HepG2 (cell line): ENCODE data around the gene ABHD17A. TPM values are rescaled to one million over a fixed set of nuclear protein-coding genes. Genes with fewer than 3 reads are reported as not detected.

Experiments
- ATAC-seq: fragments of 200-7000 bp; cut with Tn5 transposase; 3 replicates; pipeline ENCODE4 v1.9.1; 2020; ENCODE audit warnings: mild to moderate bottlenecking, moderate library complexity
- BruUV-seq: library from RNA; stranded (reverse); fragments of 400-500 nt; replicated peaks from 2 replicates; lab custom pipeline; 2021; lab: Mats Ljungman, UMichigan
- CTCF ChIA-PET: fragments of 300-600 bp; formaldehyde crosslinking; extraction: SDS; loops from one replicate; lab custom pipeline; 2021; ENCODE audit warnings: low total read pairs, inconsistent platforms, low intra/inter-chr PET ratio; lab: Yijun Ruan, JAX
- POLR2A ChIA-PET: fragments of 350-600 bp; sonication (Branson Sonifier 250); formaldehyde crosslinking; loops from one replicate; lab custom pipeline; 2020; ENCODE audit warnings: antibody characterized with exemption, inconsistent platforms; lab: Yijun Ruan, JAX
- DNase-seq: peaks from one replicate; pipeline ENCODE4 v3.0.0-alpha.2; 2015; ENCODE audit warnings: low spot score
- FAIRE-seq: peaks from 3 replicates; lab custom pipeline; 2011; peaks lifted over from hg19 to GRCh38; lab: Jason Lieb, UNC
- H2AFZ ChIP-seq: one replicate; pipeline ENCODE4 v1.6.1; 2011; ENCODE audit warnings: low read length, inconsistent platforms
- H3K27ac ChIP-seq: fragments of 300-600 bp; 3 replicates; pipeline ENCODE4 v1.8.0; 2011; ENCODE audit warnings: mixed run types, mild to moderate bottlenecking, mixed read lengths, low read length, inconsistent platforms; ENCODE audit not compliant: insufficient read depth; ENCODE audit errors: extremely low read length
- H3K27me3 ChIP-seq, 2 experiments: fragments of 200-600 bp in 1 of 2; 2 replicates in 1 of 2; 3 replicates in 1 of 2; pipeline versions ENCODE4 v1.6.0 to v1.8.0; 2011; ENCODE audit warnings: low read length in 2 of 2, mild to moderate bottlenecking in 2 of 2, moderate library complexity in 2 of 2, inconsistent platforms in 1 of 2; ENCODE audit not compliant: insufficient read depth in 2 of 2, control insufficient read depth in 1 of 2
- H3K36me3 ChIP-seq, 2 experiments: fragments of 200-600 bp in 1 of 2; replicated peaks in 1 of 2; 2 replicates in 1 of 2; 3 replicates in 1 of 2; pipeline versions ENCODE4 v1.5.1 to v1.8.0; 2011; ENCODE audit warnings: low read length in 2 of 2, inconsistent platforms in 1 of 2; ENCODE audit not compliant: insufficient read depth in 2 of 2, control insufficient read depth in 1 of 2
- H3K4me1 ChIP-seq: 2 replicates; pipeline ENCODE4 v1.5.1; 2012; ENCODE audit warnings: low read length, inconsistent platforms; ENCODE audit not compliant: insufficient read depth
- H3K4me2 ChIP-seq: 2 replicates; pipeline ENCODE4 v1.6.0; 2011; ENCODE audit warnings: low read depth, low read length, inconsistent platforms
- H3K4me3 ChIP-seq, 3 experiments: fragments of 200-600 bp in 1 of 3; sonication (generic), shearing (Covaris generic) in 1 of 3; replicated peaks in 1 of 3; 2 replicates each; pipeline ENCODE4 v1.5.1; 2011 to 2016; ENCODE audit warnings: low read length in 3 of 3, inconsistent platforms in 2 of 3, low read depth in 2 of 3, mild to moderate bottlenecking in 2 of 3, control low read depth in 1 of 3, mixed read lengths in 1 of 3; ENCODE audit not compliant: insufficient read depth in 1 of 3
- H3K79me2 ChIP-seq: one replicate; pipeline ENCODE4 v1.6.1; 2011; ENCODE audit warnings: low read length, inconsistent platforms; ENCODE audit not compliant: insufficient read depth
- H3K9ac ChIP-seq: 2 replicates; pipeline ENCODE4 v1.6.0; 2011; ENCODE audit warnings: mild to moderate bottlenecking, low read depth, low read length, inconsistent platforms; ENCODE audit not compliant: insufficient read depth
- H3K9me3 ChIP-seq: 2 replicates; pipeline ENCODE4 v1.5.1; 2012; ENCODE audit warnings: mild to moderate bottlenecking, low read length
- H4K20me1 ChIP-seq: 2 replicates; pipeline ENCODE4 v1.6.0; 2011; ENCODE audit warnings: inconsistent platforms, mild to moderate bottlenecking, low read length, moderate library complexity; ENCODE audit not compliant: insufficient read depth
- ARHGAP35 ChIP-seq: sonication (generic); formaldehyde crosslinking; IDR thresholded peaks from 2 replicates; pipeline ENCODE4 v1.9.0; 2022; ENCODE audit warnings: mild to moderate bottlenecking, inconsistent platforms, moderate library complexity, missing genetic modification reagents, borderline replicate concordance
- CHD4 ChIP-seq: fragments of 200-600 bp; sonication (generic); IDR thresholded peaks from 2 replicates; pipeline ENCODE4 v1.7.0; 2017; ENCODE audit warnings: mild to moderate bottlenecking, low read length, borderline replicate concordance
- ELF4 ChIP-seq: sonication (generic); formaldehyde crosslinking; IDR thresholded peaks from 2 replicates; pipeline ENCODE4 v1.5.0; 2020; ENCODE audit warnings: missing genetic modification reagents, mild to moderate bottlenecking, moderate library complexity, borderline replicate concordance
- FOXP4 ChIP-seq: sonication (generic); formaldehyde crosslinking; IDR thresholded peaks from 2 replicates; pipeline ENCODE4 v1.4.0; 2020; ENCODE audit warnings: missing genetic modification reagents
- HOXD1 ChIP-seq: sonication (generic); formaldehyde crosslinking; IDR thresholded peaks from 2 replicates; pipeline ENCODE4 v1.5.0; 2020; ENCODE audit warnings: missing genetic modification reagents
- KDM2A ChIP-seq: sonication (generic); formaldehyde crosslinking; IDR thresholded peaks from 2 replicates; pipeline ENCODE4 v1.4.0; 2020; ENCODE audit warnings: low read depth, missing genetic modification reagents, borderline replicate concordance
- MTA3 ChIP-seq: sonication (generic); formaldehyde crosslinking; IDR thresholded peaks from 2 replicates; pipeline ENCODE4 v1.4.0; 2020; ENCODE audit warnings: missing genetic modification reagents
- PRPF4 ChIP-seq: fragments of 200-400 bp; formaldehyde crosslinking; IDR thresholded peaks from 2 replicates; pipeline ENCODE4 v1.6.1; 2016; ENCODE audit warnings: low read length, low read depth; ENCODE audit not compliant: poor library complexity, severe bottlenecking
- REXO4 ChIP-seq: sonication (generic); formaldehyde crosslinking; IDR thresholded peaks from 2 replicates; pipeline ENCODE4 v1.8.0; 2022; ENCODE audit warnings: missing genetic modification reagents, mild to moderate bottlenecking, borderline replicate concordance
- TBX2 ChIP-seq: sonication (generic); formaldehyde crosslinking; IDR thresholded peaks from 2 replicates; pipeline ENCODE4 v1.5.0; 2020; ENCODE audit warnings: missing genetic modification reagents, mild to moderate bottlenecking, borderline replicate concordance
- ZFP91 ChIP-seq: sonication (generic); formaldehyde crosslinking; IDR thresholded peaks from 2 replicates; pipeline ENCODE4 v1.9.0; 2022; ENCODE audit warnings: missing genetic modification reagents, mild to moderate bottlenecking, borderline replicate concordance
- ZNF136 ChIP-seq: sonication (generic); formaldehyde crosslinking; IDR thresholded peaks from 2 replicates; pipeline ENCODE4 v1.8.1; 2022; ENCODE audit warnings: low read depth, mild to moderate bottlenecking, moderate library complexity, missing genetic modification reagents
- ZNF367 ChIP-seq: sonication (generic); formaldehyde crosslinking; IDR thresholded peaks from 2 replicates; pipeline ENCODE4 v1.4.0; 2020; ENCODE audit warnings: missing genetic modification reagents, borderline replicate concordance
- ZNF547 ChIP-seq: sonication (generic); formaldehyde crosslinking; IDR thresholded peaks from 2 replicates; pipeline ENCODE4 v1.5.1; 2020; ENCODE audit warnings: mild to moderate bottlenecking, missing genetic modification reagents
- ZNF558 ChIP-seq: sonication (generic); formaldehyde crosslinking; IDR thresholded peaks from 2 replicates; pipeline ENCODE4 v1.9.0; 2022; ENCODE audit warnings: mild to moderate bottlenecking, missing genetic modification reagents, borderline replicate concordance
- WGBS: methylation state at CpG from one replicate; pipeline ENCODE4 v1.1.6; 2017; ENCODE audit warnings: low lambda C conversion rate; 5-methylcytosine and 5-hydroxymethylcytosine counted together
- in situ Hi-C: cut with HindIII; loops from 2 replicates; pipeline ENCODE4 v1.10.0; 2017; ENCODE audit warnings: low pct_unique_long_range_greater_than_20kb; ENCODE audit not compliant: extremely low pct_ligation_motif_present
- intact Hi-C: fragments of 100-400 bp; cut with micrococcal nuclease; formaldehyde crosslinking; loops from one replicate; pipeline ENCODE4 v1.10.0; 2022; ENCODE audit not compliant: unreplicated experiment
- polyA plus RNA-seq, 8 experiments: library from polyadenylated mRNA; depleted of rRNA in 3 of 8; stranded (reverse) in 7 of 8; unstranded in 1 of 8; fragments of >200 nt; fragmentation: Illumina TruSeq in 4 of 8; extraction: Trizol in 4 of 8; gene quantifications; 2 replicates each; pipeline versions ENCODE4 v1.2.1 to v1.2.3, GENCODE V29; 2011 to 2016; ENCODE audit warnings: low read depth in 4 of 8, missing spikeins in 1 of 8, mixed read lengths in 1 of 8; ENCODE audit not compliant: insufficient read depth in 1 of 8
- total RNA-seq, 5 experiments: library from RNA; depleted of rRNA; stranded (reverse); fragments of >200 nt; fragmentation: Illumina TruSeq; extraction: Trizol; gene quantifications; 2 replicates each; pipeline ENCODE4 v1.2.3, GENCODE V29; 2016; ENCODE audit warnings: low read depth in 1 of 5
- TF ChIP-seq, protein P1 (sequence below): sonication (generic); formaldehyde crosslinking; IDR thresholded peaks from 2 replicates; pipeline ENCODE4 v1.4.0; 2020; ENCODE audit warnings: mild to moderate bottlenecking, missing genetic modification reagents

Gene ABHD17A
- total and polyA plus RNA-seq, 2 of the 13 experiments (the other 11 are each of a cell fraction or from before 2014, with no cell fraction given): 27.7 to 40.8 TPM

GRCh38 chr19:1875646-1876495 lies 9.4 kb downstream of the ABHD17A start:
- ATAC-seq (peak; percentile 84), FAIRE-seq (no peak), DNase-seq (peak; percentile 79)
- WGBS: 3% methylated on average over 22 of the region's 87 CpGs
- Histone ChIP-seq H4K20me1 (peaks cover 6% of the 10 kb centered on the region; the same call in 1 of the 2 replicates), H2AFZ (no peak overlapping the region), H3K27me3 (no peaks in the 10 kb centered on the region), H3K9me3 (no peaks in the 10 kb centered on the region), H3K4me2 (peak overlapping the region; percentile 97), H3K36me3 (peaks cover 0 to 4% of the 10 kb centered on the region in 2 experiments; a peak in 2 of 5 replicates), H3K4me1 (peaks cover 45% of the 10 kb centered on the region), H3K4me3 (peak overlapping the region; percentile 68 to 99 (median 94)), H3K27ac (peak overlapping the region; percentile 79), H3K9ac (peak overlapping the region; percentile 91), H3K79me2 (peaks cover 32% of the 10 kb centered on the region)
- CTCF ChIA-PET: no interaction called here
- in situ Hi-C loops: no loop called here
- POLR2A ChIA-PET: interaction anchor here (0.8 to 2.1 kb wide), 11 partner anchors 9 to 600 kb away, joined by 3 to 13 read pairs (median 5); partner anchors contain the start of genes ABHD17A and GADD45B
- BruUV-seq: TSS peak; percentile 81
- intact Hi-C loops: no loop called here
- peak; percentile 41; the same call in 1 of the 2 replicates for TF ChIP-seq ARHGAP35
- TF ChIP-seq ZNF136 (CRISPR knock-in tag): no peak
- peak; percentile 71 for TF ChIP-seq ZNF547 (CRISPR knock-in tag)
- TF ChIP-seq ZNF367 (CRISPR knock-in tag): no peak
- TF ChIP-seq ZFP91 (CRISPR knock-in tag): peak; percentile 100
- TF ChIP-seq ELF4 (CRISPR knock-in tag): peak; percentile 88
- no peak for TF ChIP-seq PRPF4
- TF ChIP-seq REXO4 (CRISPR knock-in tag): 0 out of 2 replicates have a peak, but pooled peaks have one; percentile 19
- peak; percentile 86 for TF ChIP-seq HOXD1 (CRISPR knock-in tag)
- TF ChIP-seq MTA3 (CRISPR knock-in tag): no peak
- TF ChIP-seq FOXP4 (CRISPR knock-in tag): peak; percentile 57; the same call in 1 of the 2 replicates
- TF ChIP-seq, protein P1, sequence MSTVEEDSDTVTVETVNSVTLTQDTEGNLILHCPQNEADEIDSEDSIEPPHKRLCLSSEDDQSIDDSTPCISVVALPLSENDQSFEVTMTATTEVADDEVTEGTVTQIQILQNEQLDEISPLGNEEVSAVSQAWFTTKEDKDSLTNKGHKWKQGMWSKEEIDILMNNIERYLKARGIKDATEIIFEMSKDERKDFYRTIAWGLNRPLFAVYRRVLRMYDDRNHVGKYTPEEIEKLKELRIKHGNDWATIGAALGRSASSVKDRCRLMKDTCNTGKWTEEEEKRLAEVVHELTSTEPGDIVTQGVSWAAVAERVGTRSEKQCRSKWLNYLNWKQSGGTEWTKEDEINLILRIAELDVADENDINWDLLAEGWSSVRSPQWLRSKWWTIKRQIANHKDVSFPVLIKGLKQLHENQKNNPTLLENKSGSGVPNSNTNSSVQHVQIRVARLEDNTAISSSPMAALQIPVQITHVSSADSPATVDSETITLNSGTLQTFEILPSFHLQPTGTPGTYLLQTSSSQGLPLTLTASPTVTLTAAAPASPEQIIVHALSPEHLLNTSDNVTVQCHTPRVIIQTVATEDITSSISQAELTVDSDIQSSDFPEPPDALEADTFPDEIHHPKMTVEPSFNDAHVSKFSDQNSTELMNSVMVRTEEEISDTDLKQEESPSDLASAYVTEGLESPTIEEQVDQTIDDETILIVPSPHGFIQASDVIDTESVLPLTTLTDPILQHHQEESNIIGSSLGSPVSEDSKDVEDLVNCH (CRISPR knock-in tag): no peak
- TF ChIP-seq TBX2 (CRISPR knock-in tag): peak; percentile 97
- 0 out of 2 replicates have a peak, but pooled peaks have one; percentile 36 for TF ChIP-seq ZNF558 (CRISPR knock-in tag)
- peak; percentile 100 for TF ChIP-seq KDM2A (CRISPR knock-in tag)
- no peak for TF ChIP-seq CHD4
